GM21619 (cell line): ENCODE results near the gene RASSF1.

Source experiments
- ATAC-seq: cut with Tn5 transposase; IDR thresholded peaks from one replicate; pipeline ENCODE4 v1.9.1; 2021; ENCODE audit not compliant: unreplicated experiment

Gene RASSF1

GRCh38 chr3:50365842-50366220, 25.2 kb upstream of the RASSF1 start:
- no peak for ATAC-seq

GRCh38 chr3:50365080-50365841, 24.6 kb upstream of the RASSF1 start:
- peak; percentile 87 for ATAC-seq

- no peak for ATAC-seq
These were observed 24.0 kb upstream of the RASSF1 start for GRCh38 chr3:50364573-50365079.

- ATAC-seq = peak; percentile 6
These were observed 19.1 kb upstream of the RASSF1 start for GRCh38 chr3:50359760-50360110.

GRCh38 chr3:50358911-50359759, 18.5 kb upstream of the RASSF1 start, which contains the start of gene TMEM115:
Gene TMEM115 (minus strand): TSS chr3:50359521. CDS start chr3:50359063, 458 bp downstream.
- peak; percentile 98 for ATAC-seq

GRCh38 chr3:50358355-50358910, 17.8 kb upstream of the RASSF1 start:
- no peak for ATAC-seq

- ATAC-seq = no peak
These were observed 16.8 kb upstream of the RASSF1 start for GRCh38 chr3:50357481-50357880.

- no peak for ATAC-seq
These were observed 15.9 kb upstream of the RASSF1 start for GRCh38 chr3:50356553-50356952.

- ATAC-seq = no peak
These were observed 15.4 kb upstream of the RASSF1 start for GRCh38 chr3:50355829-50356552.

GRCh38 chr3:50354850-50355249, 14.2 kb upstream of the RASSF1 start:
- ATAC-seq = no peak

- ATAC-seq = no peak
These were observed 13.6 kb upstream of the RASSF1 start for GRCh38 chr3:50354186-50354764.

- no peak for ATAC-seq
These were observed 12.8 kb upstream of the RASSF1 start for GRCh38 chr3:50353245-50354004.

GRCh38 chr3:50352781-50353180, 12.1 kb upstream of the RASSF1 start:
- ATAC-seq = no peak

- ATAC-seq = no peak
These were observed 10.7 kb upstream of the RASSF1 start for GRCh38 chr3:50351323-50351697.

GRCh38 chr3:50350527-50351322, 10.1 kb upstream of the RASSF1 start, which contains the start of the genes CYB561D2 and NPRL2:
Gene CYB561D2 (plus strand): TSS chr3:50350862. CDS start chr3:50351434, 572 bp downstream.
Gene NPRL2 (minus strand): TSS chr3:50350775. CDS start chr3:50350652, 123 bp downstream.
- ATAC-seq = peak; percentile 82

GRCh38 chr3:50350213-50350526, 9.5 kb upstream of the RASSF1 start:
- no peak for ATAC-seq

GRCh38 chr3:50347187-50347813, 6.7 kb upstream of the RASSF1 start:
- ATAC-seq = no peak

GRCh38 chr3:50345586-50346234, 5.1 kb upstream of the RASSF1 start, which contains the start of gene ZMYND10:
Gene ZMYND10 (minus strand): TSS chr3:50345732. CDS start chr3:50345579, 153 bp downstream.
- no peak for ATAC-seq
